LNCaP clone FGC (cell line): ENCODE results near the gene INTS2.
"Not testable (repeated sequence)": the region's sequence is repeated elsewhere in the genome, so short reads cannot be mapped to it uniquely, and the experiment has no call there.

Source experiments
- DNase-seq: peaks from one replicate; pipeline ENCODE4 v3.0.0-alpha.2; 2011; ENCODE audit warnings: low read depth
- H3K4me3 ChIP-seq: 2 replicates; pipeline ENCODE4 v1.5.1; 2011; ENCODE audit warnings: mild to moderate bottlenecking, low read depth, low read length, control low read depth
- CTCF ChIP-seq: IDR thresholded peaks from 2 replicates; pipeline ENCODE4 v1.5.1; 2012; ENCODE audit warnings: mild to moderate bottlenecking; ENCODE audit not compliant: control insufficient read depth, insufficient read depth; ENCODE audit errors: extremely low read depth

INTS2 gene

GRCh38 chr17:61867033-61867432, 60.7 kb downstream of the INTS2 start:
- no peak for DNase-seq
- no peak overlapping the region for H3K4me3 ChIP-seq
- TF ChIP-seq CTCF: no peak

DNA sequence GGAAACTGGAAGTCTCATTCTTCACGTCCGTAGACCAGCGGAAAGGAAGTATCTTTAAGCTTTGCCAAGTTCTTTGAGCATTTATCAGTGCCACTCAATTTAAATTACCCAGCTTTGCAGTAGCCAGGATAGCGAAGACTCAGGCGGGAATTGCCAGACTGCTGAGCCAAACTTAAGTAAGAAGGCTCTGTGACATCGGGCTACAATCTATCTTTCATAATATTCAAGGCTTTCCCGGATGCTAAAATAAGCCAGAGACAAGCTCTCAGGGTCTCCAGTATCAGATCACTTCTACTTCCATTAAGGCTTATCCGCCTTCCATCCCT, 64.0 kb downstream of the INTS2 start:
- no peak for TF ChIP-seq CTCF
- H3K4me3 ChIP-seq: peak overlapping the region; percentile 81
- DNase-seq: no peak

DNA sequence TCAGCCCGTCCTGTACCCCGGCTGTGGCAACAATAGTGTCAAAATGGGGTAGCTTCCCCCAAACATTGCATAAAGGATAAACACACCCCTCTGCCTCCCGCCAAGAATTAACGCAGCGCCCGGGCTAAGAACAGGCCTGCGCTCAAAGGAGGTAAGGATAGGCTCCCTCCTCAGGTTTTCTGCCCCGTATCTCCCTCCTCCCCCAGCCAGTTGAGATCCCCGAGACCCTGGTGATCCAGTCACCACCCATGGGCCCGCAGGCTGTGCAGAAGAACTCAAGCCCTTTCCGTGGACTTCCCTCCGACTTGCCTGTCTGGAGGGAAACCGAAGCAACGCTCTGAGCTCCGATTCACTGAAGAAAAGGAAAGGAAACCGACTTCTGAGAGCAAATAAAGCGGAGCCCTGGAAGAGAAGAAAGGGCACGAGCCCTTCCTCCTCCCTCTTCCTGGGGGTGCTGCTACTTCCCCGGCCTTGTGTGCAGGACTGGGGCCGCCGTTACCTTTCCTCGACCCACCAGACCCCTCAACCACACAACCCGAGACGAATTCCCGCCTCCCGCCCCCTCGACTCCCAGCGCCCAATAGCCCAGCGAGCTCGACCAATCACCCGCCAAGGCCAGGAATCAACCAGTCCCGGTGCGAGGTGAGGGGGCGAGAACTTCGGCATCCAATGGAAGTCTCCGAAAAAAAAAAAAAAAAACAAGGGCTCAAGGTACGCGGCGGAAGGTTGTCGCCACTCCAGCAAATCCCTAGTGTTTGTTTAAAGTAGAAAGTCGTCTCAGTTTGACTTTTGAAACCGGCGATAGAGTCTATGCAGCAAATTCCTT, 64.6 kb downstream of the INTS2 start, which contains the start of gene BRIP1:
Gene BRIP1, minus strand, starts transcription at position 554 of the 826 bp plus-strand sequence. CDS start 1,989 bp downstream, outside the sequence.
- TF ChIP-seq CTCF: no peak
- DNase-seq: peak; percentile 90
- peak within 1 kb of the TSS; percentile 81 for H3K4me3 ChIP-seq

DNA sequence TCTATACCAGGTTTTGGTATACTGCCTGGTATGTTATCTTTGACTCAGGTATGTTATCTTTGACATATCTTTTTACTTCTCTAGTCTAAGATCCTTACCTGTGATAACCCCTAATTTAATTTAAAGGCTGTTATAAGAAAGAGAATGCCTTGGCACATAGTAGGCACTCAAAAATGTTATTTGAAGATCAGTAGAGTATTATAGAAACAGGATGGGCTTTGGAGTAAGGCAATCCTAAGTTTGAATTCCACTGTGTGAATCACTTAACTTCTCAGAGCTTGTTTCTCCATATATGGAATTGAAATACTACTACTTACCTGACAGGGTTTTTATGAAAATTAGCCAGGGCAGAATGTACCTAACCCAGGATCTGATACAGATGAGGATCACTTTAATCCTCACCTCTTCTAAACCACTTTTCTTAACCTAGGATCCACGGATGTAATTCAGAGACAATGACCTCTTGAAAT, 65.6 kb downstream of the INTS2 start:
- peak overlapping the region; percentile 81 for H3K4me3 ChIP-seq
- no peak for DNase-seq
- TF ChIP-seq CTCF: no peak

DNA sequence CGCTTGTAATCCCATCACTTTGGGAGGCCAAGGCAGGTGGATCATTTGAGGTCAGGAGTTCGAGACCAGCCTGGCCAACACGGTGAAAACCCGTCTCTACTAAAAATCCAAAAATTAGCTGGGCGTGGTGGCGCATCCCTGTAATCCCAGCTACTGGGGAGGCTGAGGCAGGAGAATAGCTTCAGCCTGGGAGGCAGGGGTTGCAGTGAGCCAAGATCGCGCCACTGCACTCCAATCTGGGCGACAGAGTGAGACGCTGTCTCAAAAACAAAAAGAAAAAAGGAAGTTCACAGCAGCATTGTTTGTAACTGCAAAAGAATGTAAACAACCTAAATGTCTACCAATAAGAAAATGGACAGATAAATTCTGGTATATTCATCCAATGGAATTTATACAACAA, 67.4 kb downstream of the INTS2 start:
- DNase-seq, H3K4me3 ChIP-seq: not testable (repeated sequence)

DNA sequence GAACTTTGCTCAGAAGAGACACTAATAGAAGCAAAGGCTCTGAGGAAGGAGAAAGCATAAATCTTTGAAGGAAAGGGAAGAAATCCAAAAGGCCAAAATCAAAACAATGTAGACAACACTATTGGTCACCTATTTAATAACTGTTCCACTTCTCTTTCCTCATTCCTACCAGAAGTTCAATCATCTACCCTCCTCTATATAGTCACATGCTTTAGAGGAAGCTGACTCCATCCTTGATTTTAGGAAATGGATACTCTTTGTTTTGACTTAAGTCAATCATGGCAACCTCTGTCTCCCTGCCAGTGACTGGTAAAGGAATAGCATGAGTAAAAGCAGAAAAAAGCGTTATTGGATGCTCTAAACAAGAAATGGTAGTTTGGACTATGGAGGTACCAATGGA, 71.7 kb downstream of the INTS2 start:
- H3K4me3 ChIP-seq: no peak overlapping the region
- no peak for DNase-seq
- no peak for TF ChIP-seq CTCF

DNA sequence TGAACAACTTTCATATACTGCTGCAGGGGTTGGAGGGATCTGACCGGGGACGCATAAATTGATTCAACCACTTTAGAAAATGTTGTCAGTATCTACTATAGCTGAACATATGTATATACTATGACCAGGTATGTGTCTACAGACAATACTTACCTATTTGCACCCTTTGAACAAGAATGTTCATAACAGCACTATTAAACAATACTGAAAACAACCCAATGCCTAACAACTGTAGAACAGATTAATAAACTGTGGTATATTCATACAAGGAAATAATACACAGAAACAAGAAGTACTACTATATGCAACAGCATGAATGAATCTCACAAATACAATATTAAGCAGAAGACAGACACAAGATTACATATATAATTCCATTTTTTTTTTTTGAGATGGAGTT, 74.9 kb downstream of the INTS2 start:
- no peak for DNase-seq
- no peak for TF ChIP-seq CTCF
- H3K4me3 ChIP-seq: no peak overlapping the region
